GM21529 (cell line): Measurements from ENCODE around the gene PYY.
"Not testable (repeated sequence)": the region's sequence is repeated elsewhere in the genome, so short reads cannot be mapped to it uniquely, and the experiment has no call there.

Experiments
- ATAC-seq: cut with Tn5 transposase; IDR thresholded peaks from one replicate; pipeline ENCODE4 v1.9.1; 2021; ENCODE audit not compliant: unreplicated experiment

Gene PYY

DNA sequence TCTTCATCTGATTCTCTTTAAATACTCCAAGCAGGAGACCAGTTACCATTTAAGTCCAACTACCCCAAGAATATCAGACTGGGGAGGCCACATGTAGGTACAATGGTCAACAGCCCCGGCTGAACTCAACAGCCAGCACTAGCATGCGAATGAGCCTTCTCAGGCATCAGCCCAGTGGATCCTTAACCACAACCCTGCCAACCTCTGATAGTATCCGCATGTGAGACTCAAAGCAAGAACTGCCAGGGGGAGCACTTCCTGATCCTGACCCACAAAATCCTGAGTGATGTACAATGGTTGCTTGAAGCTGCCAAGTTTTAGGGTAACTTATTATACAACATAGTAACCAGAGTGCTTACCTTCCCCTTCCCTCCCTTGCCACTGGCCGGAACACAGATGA is 4.0 kb downstream of the PYY start:
- no peak for ATAC-seq

DNA sequence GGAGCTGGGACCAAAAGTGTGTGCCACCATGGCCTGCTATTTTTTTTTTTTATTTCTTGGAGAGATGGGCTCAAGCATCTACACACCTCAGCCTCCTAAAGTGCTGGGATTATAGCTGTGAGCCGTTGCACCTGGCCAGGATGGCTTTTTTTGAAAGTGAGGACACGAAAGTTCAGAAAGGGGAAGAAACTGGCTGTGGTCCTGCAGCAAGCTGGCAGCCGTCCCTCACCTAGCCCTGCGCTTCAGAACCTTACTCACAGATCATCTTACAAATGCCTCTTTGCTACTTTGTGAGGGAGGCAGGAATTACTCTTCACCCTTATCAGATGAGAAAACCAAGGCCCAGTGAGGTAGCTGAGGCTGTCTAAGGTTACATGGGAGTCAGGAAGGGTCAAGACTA is 7.0 kb downstream of the PYY start:
- no peak for ATAC-seq

DNA sequence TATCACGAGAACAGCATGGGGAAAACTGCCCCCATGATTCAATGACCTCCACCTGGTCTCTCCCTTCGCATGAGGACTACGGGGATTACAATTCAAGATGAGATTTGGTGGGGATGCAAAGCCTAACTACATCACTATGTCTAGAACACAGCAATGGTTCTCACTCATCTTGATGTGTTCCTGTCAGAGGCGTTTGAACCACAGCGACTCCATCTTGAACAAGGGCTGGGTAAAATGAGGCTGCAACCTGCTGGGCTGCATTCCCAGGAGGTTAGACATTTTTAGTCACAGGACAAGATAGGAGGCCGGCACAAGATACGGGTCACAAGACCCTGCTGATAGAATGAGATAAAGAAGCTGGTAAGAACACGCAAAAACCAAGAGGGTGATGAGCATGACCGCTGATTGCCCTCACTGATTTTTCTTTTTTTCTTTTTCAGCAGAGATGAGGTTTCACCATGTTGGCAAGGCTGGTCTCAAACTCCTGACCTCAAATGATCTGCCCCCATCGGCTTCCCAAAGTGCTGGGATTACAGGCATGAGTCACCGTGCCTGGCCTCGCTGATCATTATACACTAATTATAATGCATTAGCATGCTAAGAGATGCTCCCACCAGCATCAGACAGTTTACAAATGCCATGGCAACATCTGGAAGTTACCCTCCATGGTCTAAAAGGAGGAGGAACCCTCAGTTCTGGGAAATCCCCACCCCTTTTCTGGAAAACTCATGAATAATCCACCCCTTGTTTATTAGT is 8.5 kb downstream of the PYY start:
- ATAC-seq: no peak

DNA sequence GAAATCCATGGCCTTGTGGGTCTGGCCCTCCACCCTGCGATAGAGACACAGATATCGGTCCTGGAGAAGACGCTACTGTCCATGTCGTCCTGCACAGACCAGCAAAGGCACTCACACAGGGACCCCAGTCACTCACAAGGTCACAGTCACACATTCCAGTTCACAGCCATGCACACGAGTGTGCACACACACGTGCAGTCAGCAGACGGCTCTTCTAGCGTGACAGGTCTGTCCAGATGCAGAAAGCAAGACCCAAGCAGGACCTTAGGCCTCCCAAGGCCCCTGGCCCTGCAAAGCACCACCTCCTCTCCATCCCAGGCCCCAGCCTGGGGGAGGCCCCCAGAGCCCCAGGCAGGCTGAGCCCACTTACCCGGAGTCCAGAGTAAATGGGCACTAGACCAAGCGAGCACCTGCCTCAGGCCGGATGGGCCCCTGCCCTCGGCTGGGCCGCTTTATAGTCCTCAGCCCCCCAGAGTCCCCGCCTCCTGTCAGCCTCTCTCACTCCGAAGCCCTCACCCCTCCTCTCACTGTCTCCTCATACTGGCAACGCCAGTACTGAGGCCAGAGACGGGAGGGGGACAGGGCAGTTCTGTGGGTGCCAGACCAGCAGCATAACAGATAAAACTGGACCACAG is 11.6 kb downstream of the PYY start, which contains the start of gene PPY:
PPY (minus strand) TSS at position 426 of the 635 bp plus-strand sequence. CDS start 822 bp downstream, outside the sequence.
- no peak for ATAC-seq

DNA sequence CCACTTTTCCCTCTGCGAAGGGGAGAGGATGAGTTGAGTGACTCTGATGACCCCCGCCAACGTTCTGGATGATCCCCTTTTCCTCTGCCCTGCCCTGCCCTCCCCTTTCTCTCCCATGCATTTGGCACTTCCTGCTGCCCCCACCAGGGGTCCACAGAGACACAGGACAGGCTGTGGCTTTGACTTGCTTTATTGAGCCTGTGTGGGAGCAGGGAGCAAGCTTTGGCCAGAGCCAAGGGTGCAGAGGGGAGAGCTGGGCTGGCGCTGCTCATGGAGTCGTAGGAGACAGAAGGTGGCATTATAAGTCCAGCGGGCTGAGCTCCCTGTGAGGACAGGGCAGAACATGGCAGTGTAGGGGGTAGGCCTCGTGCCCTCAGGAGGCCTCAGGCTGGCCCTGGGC is 13.1 kb downstream of the PYY start:
- no peak for ATAC-seq

DNA sequence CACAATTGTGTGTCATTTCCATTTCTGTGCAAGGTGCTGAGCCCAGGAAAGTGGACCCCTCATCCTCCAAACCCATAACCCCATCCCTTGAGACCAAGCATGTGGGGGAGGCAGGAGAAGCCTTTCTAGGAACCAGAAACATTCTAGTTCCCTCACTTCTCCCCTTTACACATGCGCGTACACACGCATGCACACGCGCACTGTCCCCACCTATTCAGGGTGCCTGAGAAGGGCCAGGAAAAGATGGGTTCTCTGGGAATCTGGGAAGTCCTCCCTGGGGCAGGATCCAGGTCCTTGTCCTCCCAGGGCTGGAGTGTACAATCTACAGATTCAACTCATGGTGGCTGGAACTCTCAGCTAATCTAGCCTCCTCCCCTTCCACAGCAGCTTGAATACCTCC is 13.9 kb downstream of the PYY start:
- ATAC-seq: no peak

DNA sequence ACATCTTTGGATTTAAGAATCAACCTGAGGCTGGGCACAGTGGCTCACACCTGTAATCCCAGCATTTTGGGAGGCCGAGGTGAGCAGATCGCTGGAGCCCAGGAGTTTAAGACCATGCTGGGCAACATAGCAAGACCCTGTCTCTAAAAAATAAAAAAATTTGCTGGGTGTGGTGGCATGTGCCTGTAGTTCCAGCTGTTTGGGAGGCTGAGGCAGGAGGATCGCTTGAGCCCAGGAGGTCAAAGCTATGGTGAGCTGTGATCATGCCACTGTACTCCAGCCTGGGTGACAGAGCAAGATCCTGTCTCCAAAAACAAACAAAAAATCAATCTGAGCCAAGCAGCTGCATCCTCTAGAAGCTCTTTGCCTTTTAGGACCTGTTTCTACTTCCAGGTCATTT is 14.3 kb downstream of the PYY start:
- not testable (repeated sequence) for ATAC-seq

DNA sequence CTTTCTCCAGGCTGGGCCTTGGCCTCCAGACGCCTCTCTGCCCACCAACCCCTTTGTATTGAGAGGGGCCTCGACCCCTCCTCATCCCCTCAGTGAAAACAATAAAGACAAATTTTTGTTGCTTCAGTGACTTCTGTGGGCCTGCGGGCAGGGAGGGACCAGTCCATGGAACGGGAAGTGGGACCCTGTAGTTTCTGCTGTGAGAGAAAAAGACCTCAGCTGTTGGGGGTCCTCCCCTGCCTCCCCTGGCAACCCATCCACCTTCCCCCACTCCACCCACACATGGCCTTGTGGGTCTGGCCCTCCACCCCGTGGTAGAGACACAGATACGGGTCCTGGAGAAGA is 14.9 kb downstream of the PYY start:
- no peak for ATAC-seq

DNA sequence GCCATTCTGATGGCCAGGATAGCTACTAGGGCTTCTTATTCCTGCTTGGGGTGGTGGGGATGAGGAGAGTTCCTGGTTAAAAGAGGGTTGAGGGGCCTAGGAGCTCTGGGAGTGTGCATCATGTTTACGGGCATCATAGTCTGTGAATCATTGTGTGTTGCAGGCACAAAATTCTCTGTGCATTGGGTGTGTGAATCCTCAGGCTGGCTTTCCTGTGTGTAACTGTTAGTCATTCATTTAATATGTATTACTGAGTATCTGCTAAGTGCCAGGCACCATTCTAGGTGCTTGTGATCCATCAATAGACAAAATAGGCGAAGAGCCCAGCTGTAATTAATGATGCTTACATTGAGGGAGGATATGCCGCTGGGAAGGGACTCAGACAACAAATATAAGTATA is 17.3 kb downstream of the PYY start:
- ATAC-seq: no peak

DNA sequence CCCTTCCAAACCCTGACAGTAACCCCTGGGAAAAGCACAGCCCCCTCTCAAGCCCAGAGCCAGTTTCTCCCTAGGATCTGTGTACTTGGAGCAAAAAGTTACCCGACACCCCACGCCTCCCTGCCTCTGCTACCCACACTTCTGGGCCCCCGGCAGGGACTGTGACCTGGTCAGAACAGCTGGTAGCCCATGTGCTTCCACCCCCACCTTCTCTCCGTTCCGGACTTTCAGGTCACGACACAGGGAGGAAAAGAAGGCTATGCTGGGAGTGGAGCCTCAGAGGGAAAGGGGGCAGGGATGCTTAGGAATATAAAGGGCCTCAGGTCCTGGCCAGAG is 17.8 kb downstream of the PYY start:
- ATAC-seq: no peak

DNA sequence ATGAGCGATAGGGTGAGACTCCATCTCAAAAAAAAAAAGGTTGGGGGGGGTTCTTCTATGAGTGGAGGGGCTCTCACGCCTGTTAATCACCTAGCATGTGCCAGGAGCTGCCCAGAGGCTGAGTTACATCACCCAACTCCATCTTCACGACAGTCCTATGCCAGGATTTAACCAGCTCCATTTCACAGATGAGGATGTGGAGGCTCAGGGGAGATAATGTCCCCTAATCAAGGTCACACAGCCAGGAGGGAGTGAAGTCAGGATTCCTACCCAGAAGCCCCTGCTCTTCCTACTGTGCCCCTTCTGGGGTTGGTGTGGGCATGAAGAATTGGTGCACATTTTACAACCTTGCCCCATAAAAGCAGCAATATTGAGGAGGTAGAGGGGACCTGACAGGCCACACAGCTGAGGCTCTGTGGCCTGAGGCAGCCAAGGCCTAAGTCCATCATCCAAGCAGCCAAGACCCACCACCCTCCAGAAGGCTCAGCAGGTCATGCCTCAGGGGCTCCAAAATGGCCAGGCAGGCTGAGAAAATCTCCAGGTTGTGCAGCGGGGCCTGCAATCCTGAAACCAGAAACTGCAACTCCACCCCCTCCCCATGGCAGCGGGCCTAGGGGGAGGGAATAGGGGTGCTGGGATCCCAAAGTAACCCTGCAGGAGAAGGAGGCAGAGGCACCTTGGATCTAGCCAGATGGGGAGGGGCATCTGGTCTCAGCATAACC is 18.4 kb downstream of the PYY start:
- no peak for ATAC-seq

DNA sequence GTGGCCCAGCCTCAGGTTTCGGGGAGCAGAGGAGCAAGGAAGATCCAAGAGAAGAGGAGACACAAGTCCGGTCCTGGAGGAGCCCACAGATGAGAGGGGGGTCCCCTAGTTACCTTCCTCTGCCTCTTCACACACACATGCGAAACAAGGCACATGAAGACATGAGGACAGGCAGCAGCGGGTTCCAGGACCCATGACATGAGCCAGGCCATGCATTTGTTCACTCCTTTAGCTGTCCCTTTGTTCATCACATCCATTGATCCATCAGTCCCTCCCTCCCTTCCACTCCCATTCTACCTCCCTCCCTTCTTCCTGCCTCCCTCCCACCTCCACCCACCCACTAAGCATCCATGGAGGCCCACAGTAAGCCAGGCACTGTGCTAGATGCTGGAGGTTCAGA is 20.8 kb downstream of the PYY start:
- ATAC-seq: no peak

DNA sequence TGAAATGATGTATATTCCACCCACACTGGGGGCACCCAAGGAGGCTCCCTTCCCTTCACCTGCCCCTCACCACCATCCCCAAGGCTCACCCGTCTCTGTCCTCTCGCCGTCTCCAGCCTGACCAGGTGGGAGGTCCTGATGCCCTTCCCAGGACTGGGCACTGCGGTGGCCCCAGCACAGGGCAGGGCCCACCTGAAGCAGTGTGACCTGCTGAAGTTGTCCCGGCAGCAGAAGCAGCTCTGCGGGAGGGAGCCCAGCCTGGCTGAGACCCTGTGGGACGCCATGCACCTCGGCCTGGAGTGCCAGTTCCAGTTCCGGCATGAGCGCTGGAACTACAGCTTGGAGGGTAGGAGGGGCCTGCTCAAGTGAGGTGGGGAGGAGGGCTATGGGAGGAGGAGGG is 21.4 kb downstream of the PYY start:
- ATAC-seq: no peak

DNA sequence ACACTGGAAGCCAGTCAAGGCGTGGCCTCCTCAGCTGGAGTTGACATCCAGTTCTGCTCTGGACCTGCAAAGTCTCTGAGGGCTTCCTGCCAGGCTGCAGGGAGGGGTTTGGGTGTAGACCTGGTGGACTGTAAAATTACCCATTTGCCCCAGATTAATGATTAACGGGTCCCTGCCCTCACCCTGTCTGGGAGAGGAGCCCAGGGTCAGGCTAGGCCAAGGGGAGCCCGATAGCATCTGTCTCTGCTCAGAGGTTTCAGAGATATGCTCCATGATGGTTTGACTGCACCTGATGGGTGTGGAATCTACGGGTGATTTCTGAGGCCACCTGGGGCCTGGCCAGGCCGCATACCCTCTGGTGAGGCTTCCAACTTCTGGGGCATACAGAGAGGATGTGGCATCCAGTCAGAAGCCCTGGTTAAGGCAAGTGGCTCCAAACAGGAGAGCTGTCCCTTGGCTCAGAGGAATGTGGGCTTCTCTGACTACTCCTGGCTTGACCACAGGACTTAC is 22.6 kb downstream of the PYY start:
- no peak for ATAC-seq

DNA sequence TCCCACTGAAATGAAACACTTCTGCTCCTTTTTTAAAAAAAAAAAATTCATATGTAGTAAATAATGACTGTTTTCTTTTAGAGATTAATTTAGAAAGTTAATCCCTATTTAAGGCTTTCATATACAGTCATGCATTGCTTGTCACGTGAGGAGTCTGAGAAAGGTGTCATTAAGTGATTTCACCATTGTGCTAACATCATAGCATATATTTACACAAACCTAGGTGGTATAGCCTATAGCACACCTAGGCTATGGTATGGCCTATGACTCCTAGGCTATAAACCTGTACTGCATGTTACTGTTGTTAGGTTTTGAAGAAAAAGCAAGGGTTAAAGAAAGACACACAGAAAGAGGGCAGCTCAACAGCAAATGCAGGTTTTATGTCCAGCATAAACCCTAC is 25.1 kb downstream of the PYY start:
- no peak for ATAC-seq

DNA sequence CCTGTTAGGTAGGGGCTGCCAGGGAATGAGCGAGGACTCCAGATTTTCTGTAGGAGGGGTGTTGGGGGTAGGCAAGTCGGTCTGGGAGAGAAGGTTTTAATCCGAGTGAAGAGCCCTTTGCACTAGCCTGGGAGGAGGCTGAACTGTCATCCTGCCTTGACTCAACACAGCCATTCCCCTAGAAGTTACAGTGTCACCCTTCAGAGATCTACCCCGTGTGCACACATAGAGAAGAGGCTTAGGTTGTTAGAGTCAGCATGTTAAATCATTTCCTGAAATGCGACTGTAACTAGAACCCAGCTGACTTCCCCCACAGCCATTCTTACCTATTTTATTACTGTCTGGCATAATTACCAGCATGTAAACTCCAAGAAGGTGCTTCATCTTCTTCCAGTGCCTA is 25.8 kb downstream of the PYY start:
- ATAC-seq: not testable (repeated sequence)

DNA sequence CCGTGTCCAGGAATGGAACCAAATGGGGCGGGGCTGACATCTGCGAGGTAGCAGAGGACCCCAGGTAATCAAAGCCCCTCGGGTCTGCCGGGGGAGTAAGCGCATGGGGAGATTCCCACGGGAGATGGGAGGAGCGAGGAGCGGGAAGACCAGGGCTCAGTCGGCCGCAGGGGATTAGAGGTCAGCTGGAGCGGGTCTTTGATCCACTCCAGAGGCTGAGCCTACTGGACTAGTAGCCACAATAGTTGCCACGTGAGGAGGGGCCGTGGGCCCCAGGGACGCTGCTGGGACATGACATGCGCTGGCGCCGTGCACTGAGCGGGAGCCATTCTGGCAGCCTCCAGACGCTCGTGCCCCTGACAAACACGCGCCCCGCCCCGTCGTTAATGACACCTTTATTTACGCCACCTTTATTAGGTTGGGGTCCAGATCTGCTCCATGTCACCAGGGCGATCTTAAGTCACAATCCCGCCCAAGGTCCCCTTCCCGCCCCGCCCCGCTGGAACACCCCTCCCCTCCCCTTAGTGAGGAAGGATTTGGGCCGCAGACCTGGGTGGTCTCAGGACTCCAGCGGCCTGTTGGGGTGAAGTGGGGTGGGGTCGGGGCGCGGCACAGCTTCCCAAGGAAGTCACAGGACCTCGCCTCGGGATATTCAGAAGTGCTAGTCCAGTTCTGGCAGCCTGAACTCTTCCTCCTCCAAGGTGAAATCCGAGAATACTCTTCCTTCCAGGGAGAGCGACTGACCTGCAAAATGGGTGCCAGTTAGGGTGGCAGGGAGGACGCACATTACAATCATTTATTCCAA is 26.5 kb downstream of the PYY start:
- no peak for ATAC-seq

DNA sequence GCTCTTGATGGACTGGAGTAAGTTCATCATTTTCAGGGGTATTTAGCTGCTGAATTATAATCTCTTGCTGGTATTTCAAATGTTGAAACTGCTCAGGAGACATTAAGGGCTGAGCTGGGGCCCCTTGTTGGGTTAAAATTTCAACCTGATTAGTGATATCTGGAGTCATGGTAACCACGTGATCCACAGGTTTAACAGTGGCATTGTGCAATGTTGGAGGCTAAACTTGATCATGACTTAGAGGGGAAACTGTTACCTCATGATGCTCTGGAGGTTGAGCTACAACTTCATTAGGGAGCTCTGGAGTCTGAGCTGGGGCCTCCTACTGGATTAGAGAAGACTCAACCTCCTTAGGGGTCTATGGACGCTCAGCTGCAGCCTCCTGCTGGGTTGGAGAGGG is 29.2 kb downstream of the PYY start:
- ATAC-seq: no peak

DNA sequence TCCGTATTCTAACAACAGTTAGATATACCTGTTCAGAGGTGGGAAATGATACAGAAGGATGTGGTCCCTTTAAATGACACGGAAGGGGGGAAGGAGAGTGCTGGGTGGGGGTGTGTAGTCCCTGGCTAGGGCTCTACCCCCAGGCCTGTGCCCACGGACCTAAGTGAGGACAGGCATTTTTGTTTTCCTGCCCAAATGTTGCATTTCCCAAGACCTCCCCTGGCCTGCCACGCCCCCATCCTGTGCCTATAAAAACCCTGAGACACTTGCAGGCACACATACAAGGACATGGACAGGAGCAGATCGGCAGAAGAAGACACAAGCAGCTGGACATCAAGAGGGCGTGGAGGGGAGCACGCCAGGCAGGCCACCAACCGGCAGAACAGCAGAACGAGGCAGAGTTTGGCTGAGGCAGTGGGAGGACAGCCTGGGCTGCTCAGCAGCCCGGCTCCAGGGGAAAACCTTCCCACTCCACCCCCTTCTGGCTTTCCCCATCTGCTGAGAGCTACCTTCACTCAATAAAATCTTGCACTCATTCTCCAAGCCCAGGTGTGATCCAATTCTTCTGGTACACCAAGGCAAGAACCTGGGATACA is 33.1 kb downstream of the PYY start:
- ATAC-seq: no peak

DNA sequence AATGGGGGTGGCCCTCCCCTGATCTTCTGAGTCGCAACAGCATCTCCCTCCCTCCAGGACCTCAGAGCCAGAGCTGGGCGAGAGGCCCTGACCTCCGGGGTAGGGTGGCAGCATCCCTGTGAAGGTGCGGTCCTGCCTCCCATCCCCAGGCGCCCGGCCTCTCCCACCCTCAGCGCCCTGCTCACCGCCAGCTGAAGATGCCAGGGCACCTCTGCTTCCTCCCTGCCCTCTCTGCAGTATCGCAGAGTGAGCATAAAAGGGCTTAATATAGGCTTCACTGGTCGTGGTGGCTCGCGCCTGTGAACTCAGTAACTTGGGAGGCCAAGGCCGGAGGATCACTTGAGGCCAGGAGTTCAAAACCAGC is 35.7 kb downstream of the PYY start:
- ATAC-seq: no peak
